GM21390 (cell line): ENCODE data around the gene MED13L.
"Not testable (repeated sequence)": the region's sequence is repeated elsewhere in the genome, so short reads cannot be mapped to it uniquely, and the experiment has no call there.

ENCODE experiments used
- ATAC-seq: cut with Tn5 transposase; IDR thresholded peaks from one replicate; pipeline ENCODE4 v1.9.1; 2021; ENCODE audit not compliant: unreplicated experiment

The MED13L gene

DNA sequence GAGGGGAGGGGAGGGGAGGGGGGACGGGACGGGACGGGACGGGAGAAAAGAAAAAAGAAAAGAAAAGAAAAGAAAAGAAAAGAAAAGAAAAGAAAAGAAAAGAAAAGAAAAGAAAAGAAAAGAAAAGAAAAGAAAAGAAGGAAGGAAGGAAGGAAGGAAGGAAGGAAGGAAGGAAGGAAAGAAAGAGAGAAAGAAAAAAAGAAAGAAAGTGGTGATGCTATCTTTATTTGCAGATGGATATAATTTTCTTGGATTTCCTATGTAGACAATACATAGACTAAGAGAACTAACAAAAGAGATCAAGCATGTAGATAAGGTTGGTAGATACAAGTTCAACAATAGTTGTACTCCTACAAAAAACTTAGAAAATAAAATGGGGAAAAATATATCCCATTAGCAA lies 245.9 kb downstream of the MED13L start:
- ATAC-seq, result not testable (repeated sequence)

DNA sequence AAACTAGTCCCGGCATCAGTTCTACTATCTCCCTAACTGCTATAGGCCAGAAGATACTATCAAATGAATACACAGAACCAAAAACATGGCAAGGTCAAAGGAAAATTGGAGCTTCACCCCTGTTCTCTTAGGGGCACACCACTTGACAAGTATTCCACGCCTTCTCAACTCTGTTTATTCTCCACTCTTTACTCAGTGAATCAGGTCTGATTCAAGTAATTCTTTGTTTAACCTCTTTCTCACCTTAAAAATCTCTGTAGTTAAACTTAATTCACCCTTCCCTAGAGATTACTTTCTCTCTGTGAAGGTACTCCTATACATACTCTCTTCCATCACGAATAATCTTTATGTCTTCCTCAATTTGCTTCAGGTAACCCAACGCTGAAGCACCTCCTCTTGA lies 248.9 kb downstream of the MED13L start:
- ATAC-seq, result no peak

DNA sequence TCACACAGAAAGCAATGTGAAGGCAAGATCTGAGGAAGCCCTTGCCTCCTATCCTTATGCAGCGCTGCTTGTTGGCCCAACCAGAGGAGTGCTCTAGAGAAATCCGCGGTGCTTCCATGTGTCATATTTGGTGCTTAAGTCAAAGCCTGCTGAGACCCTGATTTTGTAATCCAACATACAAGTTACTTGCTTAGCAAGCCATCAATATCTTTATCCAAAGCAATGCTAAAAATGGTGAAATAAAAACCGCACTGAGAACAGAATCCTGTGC lies 250.0 kb downstream of the MED13L start:
- ATAC-seq, result no peak

DNA sequence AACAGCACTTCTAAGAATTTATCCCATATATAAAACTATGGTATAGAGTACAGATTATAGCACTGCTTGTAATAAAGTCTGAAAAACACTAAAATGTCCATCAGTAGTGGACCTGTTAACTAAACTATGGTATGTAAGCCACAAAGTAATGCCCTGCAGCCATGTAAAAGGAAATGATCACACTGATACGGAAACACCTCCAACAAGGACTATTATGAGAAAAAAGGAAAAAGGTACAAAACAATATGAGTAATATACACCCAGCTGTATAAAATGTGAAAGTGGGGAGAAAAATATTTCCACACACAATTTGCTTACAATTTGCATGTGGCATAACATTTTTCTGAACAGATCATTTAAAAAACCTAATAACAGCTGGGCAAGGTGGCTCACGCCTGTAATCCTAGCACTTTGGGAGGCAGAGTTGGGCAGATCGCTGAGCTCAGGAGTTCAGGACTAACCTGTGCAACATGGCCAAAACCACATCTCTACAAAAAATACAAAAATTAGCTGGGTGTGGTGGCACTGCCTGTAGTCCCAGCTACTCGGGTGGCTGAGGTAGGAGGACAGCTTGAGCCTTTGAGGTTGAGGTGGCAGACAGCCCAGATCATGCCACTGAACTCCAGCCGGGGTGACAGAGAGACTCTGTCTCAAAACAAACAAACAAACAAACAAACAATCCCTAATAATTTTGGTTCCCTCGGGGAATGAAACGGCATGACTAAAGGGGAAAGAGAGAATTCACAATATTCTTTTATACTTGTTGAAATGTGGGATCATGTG lies 250.5 kb downstream of the MED13L start:
- ATAC-seq, result no peak

DNA sequence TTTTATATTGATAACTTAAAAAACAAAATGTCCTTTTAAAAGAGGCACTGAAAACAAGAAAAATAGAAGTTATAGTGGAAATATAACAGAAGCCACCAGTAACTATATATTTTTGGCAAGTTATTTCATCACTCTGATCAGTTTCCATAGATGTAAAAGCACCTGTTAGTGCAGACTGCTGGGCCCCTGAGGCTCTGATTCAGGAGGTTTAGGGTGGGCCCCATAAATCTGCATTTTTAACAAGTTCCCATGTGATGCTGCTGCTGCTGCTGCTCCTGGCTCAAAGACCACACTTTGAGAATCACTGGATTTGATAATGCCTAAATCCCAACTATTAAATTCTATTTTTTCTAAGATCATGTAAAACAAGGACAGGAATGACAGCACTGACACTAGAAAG lies 251.1 kb downstream of the MED13L start:
- ATAC-seq, result no peak

DNA sequence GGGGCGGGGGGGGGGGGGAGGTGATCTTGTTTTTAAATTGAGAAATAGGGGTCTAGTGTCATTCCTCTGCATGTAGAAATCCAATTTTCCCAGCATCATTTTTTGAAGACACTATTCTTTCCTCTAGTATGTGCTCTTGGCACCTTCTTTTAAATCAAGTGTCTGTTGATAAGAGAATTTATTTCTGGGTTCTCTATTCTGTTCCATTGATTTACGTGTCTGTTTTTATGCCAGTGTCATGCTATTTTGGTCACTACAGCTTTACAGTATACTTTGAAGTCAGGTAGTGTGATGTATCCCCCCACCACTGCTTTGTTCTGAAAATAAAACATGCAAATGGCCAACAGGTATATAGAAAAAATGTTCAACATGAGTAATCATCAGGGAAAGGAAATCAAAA lies 252.7 kb downstream of the MED13L start:
- ATAC-seq, result no peak

DNA sequence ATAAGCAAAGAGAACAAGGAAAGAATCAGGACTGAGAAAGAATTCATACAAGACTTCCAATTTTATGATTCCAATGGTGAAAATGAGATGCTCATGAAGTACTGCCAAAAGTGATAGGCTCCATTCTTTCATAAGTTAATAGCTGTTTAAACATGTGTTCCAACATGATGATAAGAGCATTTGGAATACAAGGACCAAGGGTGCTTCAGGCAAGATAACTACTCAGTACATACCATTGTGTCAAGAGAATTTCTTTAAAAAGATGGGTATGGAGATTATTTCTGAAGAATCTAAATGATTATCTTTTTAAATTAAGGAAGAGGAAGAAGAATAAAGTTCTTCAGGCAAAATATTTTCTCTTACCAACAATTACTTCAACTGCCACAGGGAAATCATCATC lies 258.1 kb downstream of the MED13L start:
- no peak for ATAC-seq

DNA sequence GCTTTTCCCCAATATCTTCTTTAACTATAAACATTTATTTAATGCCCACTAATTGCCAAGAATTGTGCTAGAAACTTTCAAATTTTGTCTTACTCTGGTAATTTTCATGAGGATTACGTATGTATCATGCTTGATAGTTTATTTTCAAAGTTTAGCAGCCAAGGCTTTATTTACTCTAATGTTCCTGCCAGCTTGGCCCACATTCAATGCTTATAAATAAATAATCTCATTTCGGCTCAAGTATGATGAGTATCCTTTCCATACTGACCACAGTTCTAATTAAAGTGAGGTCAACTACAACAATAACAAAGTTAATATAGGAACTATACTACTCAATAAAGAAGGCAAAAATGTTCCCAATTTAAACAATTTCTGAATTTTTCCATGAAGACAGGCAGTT lies 259.2 kb downstream of the MED13L start:
- no peak for ATAC-seq

DNA sequence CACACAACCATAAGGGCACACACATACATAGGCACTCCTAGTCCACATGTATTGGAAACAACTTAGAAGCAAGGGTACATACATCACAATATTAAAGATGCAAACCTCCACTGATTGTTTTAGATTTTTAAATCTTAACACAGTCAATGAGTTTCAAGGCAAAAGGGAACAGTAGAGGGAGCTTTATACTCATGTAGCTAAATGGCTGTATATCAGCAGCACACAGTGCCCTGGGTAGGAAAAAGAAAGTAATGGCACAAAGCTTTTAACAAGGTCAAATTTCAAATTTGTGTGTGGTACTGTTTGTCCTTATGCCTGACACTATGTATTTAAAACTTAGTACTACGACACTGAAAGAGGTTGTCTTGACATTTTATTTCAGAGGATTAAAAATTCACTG lies 262.0 kb downstream of the MED13L start:
- ATAC-seq, result no peak

DNA sequence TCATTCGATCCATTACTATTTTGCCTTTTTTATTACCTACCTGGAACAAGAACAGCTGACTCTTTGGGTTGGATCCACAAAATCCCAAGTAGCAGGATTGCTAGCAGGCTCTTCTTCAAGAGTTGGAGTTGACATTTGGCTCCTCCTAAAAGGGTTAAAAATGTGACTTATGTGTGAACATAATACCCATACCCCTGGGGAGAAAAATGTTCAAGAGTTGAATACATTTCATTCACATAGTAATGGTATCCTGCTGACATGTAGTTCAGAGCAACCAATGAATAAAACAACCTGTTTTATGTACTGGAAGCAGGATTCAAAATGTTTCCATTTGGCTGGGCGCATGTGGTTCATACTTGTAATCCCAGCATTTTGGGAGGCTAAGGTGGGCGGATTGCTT lies 264.7 kb downstream of the MED13L start:
- ATAC-seq, result no peak

DNA sequence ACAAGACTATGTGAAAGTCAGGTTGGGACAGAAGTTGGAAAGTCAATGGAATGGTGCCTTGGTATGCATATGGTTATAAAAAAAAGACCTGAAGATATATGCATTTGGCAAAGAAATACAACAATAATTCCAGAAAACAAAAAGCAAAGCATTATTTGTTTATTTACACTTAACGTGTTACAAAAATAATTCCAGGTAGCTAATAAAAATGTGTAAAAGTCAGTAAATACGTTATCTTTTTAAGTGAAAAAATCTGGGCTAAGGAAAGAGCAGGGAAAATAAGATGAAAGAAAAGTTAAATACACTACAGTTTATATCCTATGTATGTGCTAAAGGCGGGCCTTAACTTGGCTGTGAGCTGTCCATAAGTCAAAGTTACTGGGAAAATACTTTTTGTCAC lies 266.3 kb downstream of the MED13L start:
- ATAC-seq, result no peak

DNA sequence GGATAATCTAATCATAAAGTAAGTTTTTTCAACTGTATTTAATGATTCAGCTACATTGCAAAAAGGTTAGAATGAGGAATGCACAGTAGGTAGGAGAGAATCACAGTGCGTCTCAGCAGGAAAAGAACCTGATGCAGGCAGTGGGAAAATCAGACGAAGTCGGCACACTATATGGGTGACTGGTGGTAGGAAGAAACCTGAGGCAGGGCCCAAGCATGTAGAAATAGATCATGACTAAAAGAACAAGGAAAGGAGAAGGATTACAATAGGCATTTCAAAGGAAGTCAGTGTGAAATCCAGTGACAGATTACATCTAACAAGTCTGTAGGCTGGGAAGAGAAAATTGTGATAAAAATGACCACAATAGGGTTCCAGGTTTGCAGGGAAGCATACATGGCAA lies 267.0 kb downstream of the MED13L start:
- no peak for ATAC-seq

DNA sequence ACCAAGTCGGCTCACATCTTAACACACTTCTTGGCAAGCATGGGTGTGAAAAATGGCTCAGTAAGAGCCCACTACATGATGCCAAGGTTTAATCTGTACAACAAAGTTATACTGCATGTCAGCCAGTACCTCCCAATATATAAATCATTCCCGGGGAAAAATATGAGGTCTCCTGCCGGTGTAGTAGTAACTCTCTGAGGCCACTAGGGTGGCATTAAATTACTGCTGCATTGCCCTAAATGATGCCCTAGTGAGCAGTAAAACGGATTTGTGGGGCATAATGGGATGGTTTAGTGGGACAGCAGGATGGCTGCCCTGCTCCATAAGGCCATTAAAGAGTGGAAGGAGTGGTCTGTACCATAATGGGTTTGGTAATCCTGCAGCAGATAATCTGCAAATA lies 267.7 kb downstream of the MED13L start:
- ATAC-seq, result no peak

DNA sequence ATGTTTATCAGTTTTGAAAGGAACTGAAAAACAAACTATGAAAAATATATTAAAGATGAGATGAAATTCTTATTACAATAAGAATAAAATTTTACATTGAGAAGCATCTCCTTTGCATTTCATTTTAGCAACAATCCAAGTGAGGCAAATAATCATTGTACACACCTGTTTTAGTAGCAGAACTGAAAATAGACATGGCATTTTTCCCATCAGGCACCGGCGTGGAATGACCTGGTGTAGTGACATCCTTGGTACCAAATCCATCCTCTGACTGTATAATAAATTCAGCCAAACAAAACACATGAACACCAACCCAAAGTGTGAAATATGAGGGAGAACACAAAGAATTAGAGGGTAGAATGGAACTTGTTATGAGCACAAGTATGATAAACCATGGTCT lies 271.4 kb downstream of the MED13L start:
- no peak for ATAC-seq

DNA sequence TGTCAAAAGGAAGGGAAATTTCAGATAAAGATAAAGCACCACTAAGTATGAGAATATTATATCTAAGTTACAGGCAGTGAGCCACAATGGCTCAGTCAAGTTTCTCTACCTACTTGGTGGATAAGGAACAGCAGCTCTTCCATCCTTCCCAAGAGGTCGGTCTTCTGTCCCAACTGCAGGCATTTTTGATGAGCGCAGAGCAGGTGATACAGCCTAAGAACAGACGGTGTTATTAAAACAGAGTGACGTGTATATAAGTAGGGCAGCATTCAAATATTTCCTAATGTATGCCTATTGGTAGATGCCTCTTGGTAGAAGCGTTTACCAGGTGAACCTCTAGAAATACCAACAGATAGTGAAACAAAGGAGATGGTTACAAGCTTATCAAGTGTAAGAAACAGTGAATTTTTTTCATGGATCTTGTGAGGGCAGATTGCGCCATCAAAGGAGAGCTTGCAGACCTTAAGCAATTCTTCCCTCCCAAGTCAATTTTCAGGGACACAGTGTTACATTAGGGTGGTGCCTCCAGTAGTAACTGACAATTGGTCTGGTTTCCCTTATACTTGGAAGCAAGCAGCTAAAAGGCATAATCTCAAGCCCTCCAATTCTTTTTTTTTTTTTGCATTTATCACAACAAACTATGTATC lies 274.5 kb downstream of the MED13L start:
- no peak for ATAC-seq

DNA sequence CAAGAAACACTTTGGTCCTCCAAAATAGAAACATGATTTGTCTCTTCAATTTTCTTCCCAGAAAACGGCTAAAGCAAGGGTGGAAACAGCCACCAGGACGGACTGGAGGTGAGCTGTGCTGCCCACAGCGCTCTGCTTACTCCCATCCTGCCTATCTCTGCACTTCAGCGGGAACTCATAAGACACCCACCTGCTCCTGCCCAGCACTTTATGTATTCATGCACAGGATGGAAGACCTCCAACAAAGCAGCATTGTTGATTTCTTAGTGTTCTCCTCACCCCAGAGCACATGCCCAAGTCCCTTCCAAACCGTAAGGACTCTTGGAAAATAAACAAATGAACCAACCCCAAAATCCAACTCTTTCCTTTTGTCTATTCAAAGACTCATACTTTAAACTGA lies 277.2 kb downstream of the MED13L start:
- ATAC-seq, result no peak

DNA sequence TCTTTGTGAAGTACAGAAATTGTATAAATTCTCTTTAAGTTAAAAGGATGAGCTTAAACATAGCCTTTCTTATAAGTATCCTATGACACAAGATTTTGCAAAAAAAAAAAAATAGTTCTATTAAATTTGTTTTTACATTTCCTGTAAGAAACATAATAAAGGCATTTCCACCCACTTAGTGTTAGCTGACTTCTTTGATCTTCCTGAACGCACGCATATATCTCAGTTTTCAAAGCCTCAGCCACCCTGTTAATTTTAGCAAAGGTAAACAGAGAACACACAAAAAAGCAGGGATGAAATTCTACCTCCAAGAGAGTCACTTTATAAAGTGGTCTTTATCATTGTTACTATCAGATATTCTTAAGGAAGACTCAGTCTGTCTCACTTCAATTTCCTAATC lies 277.9 kb downstream of the MED13L start:
- ATAC-seq, result no peak

DNA sequence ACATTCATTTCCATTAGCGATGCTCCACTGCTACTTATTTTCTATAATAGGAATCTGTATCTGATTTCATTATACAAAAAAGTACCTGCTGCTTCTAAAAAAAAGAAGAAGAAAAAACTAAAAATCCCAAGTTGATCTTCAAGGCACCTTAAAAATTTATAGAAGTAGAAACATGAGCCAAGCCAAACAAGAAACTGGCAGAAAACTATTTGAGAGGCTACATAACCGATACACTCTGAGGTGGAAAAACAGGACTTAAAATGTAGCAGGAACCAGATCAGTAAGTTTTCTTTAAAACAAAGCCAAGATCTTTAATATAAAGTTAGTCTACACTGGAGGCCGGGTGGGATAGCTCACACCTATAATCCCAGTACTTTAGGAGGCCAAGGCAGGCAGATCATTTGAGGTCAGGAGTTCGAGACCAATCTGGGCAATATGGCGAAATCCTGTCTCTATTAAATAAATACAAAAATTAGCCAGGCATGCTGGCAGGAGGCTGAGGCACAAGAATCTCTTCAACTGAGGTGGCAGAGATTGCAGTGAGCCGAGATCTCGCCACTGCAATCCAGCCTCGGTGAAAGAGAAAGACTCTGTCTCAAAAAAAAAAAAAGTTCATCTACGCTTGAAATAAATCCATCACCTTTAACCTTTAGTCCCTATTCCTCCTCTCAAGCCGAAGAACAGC lies 278.6 kb downstream of the MED13L start:
- ATAC-seq, result no peak

DNA sequence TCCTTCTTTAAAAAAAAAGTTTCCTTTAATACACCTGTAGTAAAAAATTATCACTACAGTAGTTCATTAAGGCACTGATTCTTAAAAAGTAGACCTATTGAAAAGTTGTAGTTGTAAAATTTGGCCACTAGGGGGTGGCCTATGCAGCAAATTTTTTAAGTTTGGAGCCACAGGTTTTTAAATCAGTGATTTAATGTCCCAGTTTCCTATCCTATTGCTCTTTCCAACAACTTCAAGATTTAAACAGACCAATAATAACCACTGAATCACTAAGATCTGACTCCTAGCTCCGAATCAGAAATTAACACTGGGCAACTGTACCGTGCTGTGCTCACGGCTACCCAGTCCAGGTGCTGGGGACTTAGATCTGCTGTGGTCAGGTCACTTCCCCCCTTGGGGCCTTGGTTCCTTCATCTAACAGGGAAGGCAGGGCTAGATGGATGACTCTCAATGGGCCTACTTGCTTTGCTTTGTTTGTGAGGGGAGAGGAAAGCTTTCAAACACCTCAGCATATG lies 279.3 kb downstream of the MED13L start:
- ATAC-seq, result no peak

DNA sequence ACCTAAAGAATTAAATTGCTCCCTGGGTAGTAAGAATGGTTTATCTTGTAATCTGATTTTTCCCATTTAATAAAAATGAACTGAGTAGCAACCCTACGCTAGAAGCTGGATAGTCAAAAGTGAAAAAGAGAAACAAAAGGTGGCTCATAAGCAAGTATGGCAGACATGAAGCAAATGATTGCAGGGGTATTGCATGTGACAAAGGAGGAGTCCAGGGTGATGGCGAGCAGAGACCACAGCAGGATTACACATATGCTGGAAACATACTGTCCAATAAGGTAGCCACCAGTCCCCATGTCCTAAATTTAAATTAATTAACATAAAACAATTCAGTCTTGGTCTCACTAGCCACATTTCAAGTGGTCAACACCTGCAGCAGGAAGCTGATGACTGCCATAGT lies 283.8 kb downstream of the MED13L start:
- ATAC-seq, result no peak

DNA sequence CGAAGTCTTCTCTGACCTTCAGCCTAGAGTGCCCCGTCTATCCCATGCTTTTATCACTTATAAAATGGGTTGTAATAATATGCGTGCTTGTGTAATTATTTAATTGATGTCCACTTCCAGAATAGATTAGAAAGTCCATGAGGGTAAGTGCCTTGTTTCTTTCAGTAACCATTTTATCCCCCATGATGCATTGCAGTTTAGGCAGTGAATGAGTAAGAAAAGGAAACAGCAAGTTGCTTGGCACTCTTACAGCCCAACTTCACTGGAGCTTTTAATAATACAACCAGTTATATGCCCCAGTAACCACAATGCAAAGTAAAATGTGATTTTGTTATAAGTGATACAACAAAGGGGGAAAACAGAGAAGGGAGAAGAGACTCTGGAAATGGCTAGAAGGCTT lies 287.3 kb downstream of the MED13L start:
- ATAC-seq, result no peak
